ENCODE data around the gene NLRP8. TPM values are rescaled to one million over a fixed set of nuclear protein-coding genes. Genes with fewer than 3 reads are reported as not detected.
"Not testable (repeated sequence)": the region's sequence is repeated elsewhere in the genome, so short reads cannot be mapped to it uniquely, and the experiment has no call there.

The NLRP8 gene
- total RNA-seq, 6 experiments from 2014 or later: not detected

DNA sequence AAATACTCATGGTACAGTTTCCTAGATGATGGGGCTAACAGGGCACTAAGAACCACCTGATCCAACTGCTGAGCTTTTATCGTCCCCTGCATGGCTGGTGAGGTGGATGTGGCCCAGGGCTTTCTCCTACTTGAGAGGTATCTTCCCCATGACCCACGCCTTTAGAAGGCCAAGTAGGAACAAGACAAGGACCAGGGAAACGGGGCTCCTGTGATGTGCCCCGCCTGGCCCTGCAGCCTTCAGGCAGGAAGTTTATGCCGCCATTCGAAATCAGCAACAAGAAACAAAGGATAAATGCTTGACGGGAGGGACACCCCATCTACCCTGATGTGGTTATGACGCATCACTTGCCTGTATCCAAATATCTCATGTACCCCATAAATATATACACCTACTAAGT is 19.6 kb upstream of the NLRP8 start:
- TF ChIP-seq POLR2A (IDR thresholded peaks at IDR 0.05): no peak
- TF ChIP-seq, protein P1, sequence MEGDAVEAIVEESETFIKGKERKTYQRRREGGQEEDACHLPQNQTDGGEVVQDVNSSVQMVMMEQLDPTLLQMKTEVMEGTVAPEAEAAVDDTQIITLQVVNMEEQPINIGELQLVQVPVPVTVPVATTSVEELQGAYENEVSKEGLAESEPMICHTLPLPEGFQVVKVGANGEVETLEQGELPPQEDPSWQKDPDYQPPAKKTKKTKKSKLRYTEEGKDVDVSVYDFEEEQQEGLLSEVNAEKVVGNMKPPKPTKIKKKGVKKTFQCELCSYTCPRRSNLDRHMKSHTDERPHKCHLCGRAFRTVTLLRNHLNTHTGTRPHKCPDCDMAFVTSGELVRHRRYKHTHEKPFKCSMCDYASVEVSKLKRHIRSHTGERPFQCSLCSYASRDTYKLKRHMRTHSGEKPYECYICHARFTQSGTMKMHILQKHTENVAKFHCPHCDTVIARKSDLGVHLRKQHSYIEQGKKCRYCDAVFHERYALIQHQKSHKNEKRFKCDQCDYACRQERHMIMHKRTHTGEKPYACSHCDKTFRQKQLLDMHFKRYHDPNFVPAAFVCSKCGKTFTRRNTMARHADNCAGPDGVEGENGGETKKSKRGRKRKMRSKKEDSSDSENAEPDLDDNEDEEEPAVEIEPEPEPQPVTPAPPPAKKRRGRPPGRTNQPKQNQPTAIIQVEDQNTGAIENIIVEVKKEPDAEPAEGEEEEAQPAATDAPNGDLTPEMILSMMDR (IDR thresholded peaks at IDR 0.05): no peak
- H3K4me1 ChIP-seq: no peaks in the 10 kb centered on the region
- ATAC-seq (no peak), DNase-seq (no peak)
- H3K4me3 ChIP-seq: no peak overlapping the region
- intact Hi-C loops (cut with DNase I): no loop called here
- no peaks in the 10 kb centered on the region for H3K36me3 ChIP-seq
- H3K9me3 ChIP-seq: no peaks in the 10 kb centered on the region
- no peaks in the 10 kb centered on the region for H3K27me3 ChIP-seq
- no peak overlapping the region for H3K27ac ChIP-seq
- WGBS (ENCODE audit: insufficient coverage, low coverage, low lambda C conversion rate, missing lambda C conversion rate): 39% methylated on average over 7 of the region's 8 CpGs

GRCh38 chr19:55929258-55929657 is 18.4 kb upstream of the NLRP8 start:
- H3K27me3 ChIP-seq; intact Hi-C loops (cut with DNase I); H3K27ac ChIP-seq; H3K4me1 ChIP-seq; H3K4me3 ChIP-seq; H3K36me3 ChIP-seq; H3K9me3 ChIP-seq; DNase-seq; ATAC-seq: not testable (repeated sequence)
- 49% methylated on average over 5 of the region's 5 CpGs for WGBS (ENCODE audit: insufficient coverage, low coverage, low lambda C conversion rate, missing lambda C conversion rate)

DNA sequence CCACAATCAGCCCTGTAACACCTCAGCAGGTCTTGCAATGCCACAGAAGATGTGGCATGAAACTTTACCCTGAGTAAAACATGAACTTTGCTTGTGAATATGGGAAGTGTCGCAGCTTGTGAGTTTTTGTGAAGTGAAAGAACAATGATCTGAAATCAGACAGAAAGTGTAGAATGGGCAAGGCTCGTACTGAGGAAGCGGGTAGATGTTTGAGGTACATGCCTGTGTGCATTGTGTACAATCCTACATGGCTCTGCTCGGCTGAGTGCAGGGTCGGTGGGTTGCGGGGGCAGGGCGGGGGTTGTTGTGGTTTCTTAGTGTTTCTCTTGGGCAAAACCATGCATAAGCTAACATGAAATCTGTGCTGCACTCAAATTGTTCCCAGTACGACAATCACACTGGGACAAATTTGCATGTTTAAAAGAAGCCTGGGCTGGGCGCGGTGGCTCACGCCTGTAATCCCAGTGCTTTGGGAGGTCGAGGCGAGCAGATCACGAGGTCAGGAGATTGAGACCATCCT is 16.6 kb upstream of the NLRP8 start:
- intact Hi-C loops (cut with DNase I): no loop called here
- no peak overlapping the region for H3K4me3 ChIP-seq
- H3K27ac ChIP-seq: no peak overlapping the region
- H3K4me1 ChIP-seq: no peaks in the 10 kb centered on the region
- TF ChIP-seq, protein P1 (IDR thresholded peaks at IDR 0.05): no peak
- TF ChIP-seq POLR2A (IDR thresholded peaks at IDR 0.05): no peak
- ATAC-seq (no peak), DNase-seq (no peak)
- no peaks in the 10 kb centered on the region for H3K36me3 ChIP-seq
- H3K27me3 ChIP-seq: no peaks in the 10 kb centered on the region
- H3K9me3 ChIP-seq: no peaks in the 10 kb centered on the region
- WGBS (ENCODE audit: insufficient coverage, low coverage, low lambda C conversion rate, missing lambda C conversion rate): 53% methylated on average over 9 of the region's 14 CpGs

DNA sequence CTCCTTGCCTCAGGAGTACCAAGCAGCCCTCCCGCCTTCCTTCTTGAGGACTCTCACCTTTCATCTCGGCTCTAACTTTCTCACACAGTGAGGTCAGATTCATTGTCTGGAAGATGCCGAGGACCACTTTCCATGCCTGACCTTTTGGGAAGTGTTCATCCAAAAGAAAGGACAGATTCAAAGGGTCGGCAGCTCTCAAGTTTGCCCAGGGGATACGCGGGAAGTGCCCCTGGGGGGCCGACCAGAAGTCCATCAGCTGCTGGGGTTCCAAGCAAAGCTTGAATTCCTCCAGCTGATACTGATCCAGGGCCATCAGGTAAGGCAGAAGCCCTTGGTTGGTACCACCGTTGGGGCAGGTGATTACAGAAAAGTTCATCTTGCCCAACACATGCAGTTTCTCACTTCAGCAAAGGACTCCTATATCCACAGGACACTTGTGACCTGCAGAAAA is 15.7 kb upstream of the NLRP8 start, which contains the start of gene NLRP13:
NLRP13 (minus strand) TSS at position 401 of the 451 bp plus-strand sequence; CDS start at position 376, 25 bp downstream.
- no peaks in the 10 kb centered on the region for H3K9me3 ChIP-seq
- 54% methylated on average over 3 of the region's 8 CpGs for WGBS (ENCODE audit: insufficient coverage, low coverage, low lambda C conversion rate, missing lambda C conversion rate)
- no peak for DNase-seq
- H3K27ac ChIP-seq: no peak within 1 kb of the TSS
- no peak for ATAC-seq
- no peak within 1 kb of the TSS for H3K4me3 ChIP-seq
- H3K27me3 ChIP-seq: no peaks in the 10 kb centered on the region
- no peaks in the 10 kb centered on the region for H3K36me3 ChIP-seq
- TF ChIP-seq, protein P1 (IDR thresholded peaks at IDR 0.05): no peak
- H3K4me1 ChIP-seq: no peaks in the 10 kb centered on the region
- intact Hi-C loops (cut with DNase I): no loop called here

DNA sequence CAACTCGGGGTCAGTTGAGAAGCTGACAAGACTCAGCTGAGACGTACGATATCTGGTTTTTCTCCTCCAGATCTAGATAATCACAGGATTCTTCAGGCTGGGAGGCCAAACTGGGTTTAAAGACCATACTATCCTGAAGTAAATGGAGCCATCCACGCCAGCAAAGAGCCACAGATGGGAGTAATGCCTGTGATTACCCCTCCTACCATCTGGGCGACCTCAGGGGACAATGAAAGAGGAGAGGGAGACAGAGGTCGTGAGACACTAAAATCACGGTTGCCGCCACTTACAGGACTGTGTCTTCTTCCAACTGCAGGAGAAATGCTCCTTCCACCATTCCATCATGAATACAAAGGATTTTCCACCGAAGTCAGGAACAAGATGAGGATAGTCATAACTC is 12.4 kb upstream of the NLRP8 start:
- DNase-seq (no peak), ATAC-seq (no peak)
- H3K27ac ChIP-seq: no peak overlapping the region
- no peaks in the 10 kb centered on the region for H3K36me3 ChIP-seq
- no peak for TF ChIP-seq POLR2A (IDR thresholded peaks at IDR 0.05)
- TF ChIP-seq, protein P1 (IDR thresholded peaks at IDR 0.05): no peak
- 67% methylated on average over 6 of the region's 9 CpGs for WGBS (ENCODE audit: insufficient coverage, low coverage, low lambda C conversion rate, missing lambda C conversion rate)
- intact Hi-C loops (cut with DNase I): no loop called here
- no peak overlapping the region for H3K4me3 ChIP-seq
- no peaks in the 10 kb centered on the region for H3K27me3 ChIP-seq
- no peaks in the 10 kb centered on the region for H3K4me1 ChIP-seq
- H3K9me3 ChIP-seq: no peaks in the 10 kb centered on the region

Data from right lobe of liver (tissue), 6 donors.